Neural cell (in vitro differentiated cells): ENCODE measurements around the gene RHOF. TPM values are rescaled to one million over a fixed set of nuclear protein-coding genes. Genes with fewer than 3 reads are reported as not detected.

ENCODE experiments used
- H2AFZ ChIP-seq: fragments of 200-600, 300-800 bp; sonication (generic), shearing (Covaris generic); 2 replicates; pipeline ENCODE4 v1.6.0; 2014; ENCODE audit warnings: low read depth, mild to moderate bottlenecking, antibody characterized with exemption, low read length, moderate library complexity
- H3F3A ChIP-seq: fragments of 200-600 bp; shearing (Covaris generic); 2 replicates; pipeline ENCODE4 v1.6.1; 2016; ENCODE audit warnings: mild to moderate bottlenecking, moderate library complexity, mixed read lengths, antibody characterized with exemption, low read length; ENCODE audit not compliant: insufficient read depth, poor library complexity, severe bottlenecking
- H3K27ac ChIP-seq: fragments of 200-600, 300-800 bp; sonication (generic), shearing (Covaris generic); 2 replicates; pipeline ENCODE4 v1.5.1; 2014; ENCODE audit warnings: mild to moderate bottlenecking, low read length, moderate library complexity
- H3K27me3 ChIP-seq: fragments of 300-800, 200-600 bp; sonication (generic), shearing (Covaris generic); 2 replicates; pipeline ENCODE4 v1.6.0; 2014; ENCODE audit warnings: mild to moderate bottlenecking, low read depth, low read length, moderate library complexity; ENCODE audit not compliant: insufficient read depth
- H3K36me3 ChIP-seq: fragments of 300-800, 200-600 bp; sonication (generic), shearing (Covaris generic); 2 replicates; pipeline ENCODE4 v1.5.1; 2014; ENCODE audit warnings: mild to moderate bottlenecking, antibody characterized with exemption, low read length, moderate library complexity; ENCODE audit not compliant: insufficient read depth
- H3K4me2 ChIP-seq: fragments of 300-800, 200-600 bp; sonication (generic), shearing (Covaris generic); 2 replicates; pipeline ENCODE4 v1.6.0; 2014; ENCODE audit warnings: mild to moderate bottlenecking, low read length
- H3K4me3 ChIP-seq: fragments of 300-800, 200-600 bp; sonication (generic), shearing (Covaris generic); 2 replicates; pipeline ENCODE4 v1.5.1; 2014; ENCODE audit warnings: mild to moderate bottlenecking, low read length, moderate library complexity
- H3K79me2 ChIP-seq: fragments of 200-600 bp; shearing (Covaris generic); replicated peaks from 2 replicates; pipeline ENCODE4 v1.6.0; 2014; ENCODE audit warnings: mild to moderate bottlenecking, low read length, moderate library complexity; ENCODE audit not compliant: insufficient read depth
- H3K9ac ChIP-seq: fragments of 300-800, 200-600 bp; sonication (generic), shearing (Covaris generic); 2 replicates; pipeline ENCODE4 v1.6.1; 2016; ENCODE audit warnings: mild to moderate bottlenecking, low read length, mixed read lengths
- H3K9me2 ChIP-seq: fragments of 200-600 bp; shearing (Covaris generic); 2 replicates; pipeline ENCODE4 v1.6.1; 2016; ENCODE audit warnings: mild to moderate bottlenecking, low read length, mixed read lengths; ENCODE audit not compliant: insufficient read depth
- H3K9me3 ChIP-seq: fragments of 200-600, 300-800 bp; sonication (generic), shearing (Covaris generic); 2 replicates; pipeline ENCODE4 v1.6.1; 2016; ENCODE audit warnings: mild to moderate bottlenecking, mixed run types, low read length, moderate library complexity, mixed read lengths
- H4K20me1 ChIP-seq: fragments of 200-600 bp; shearing (Covaris generic); 2 replicates; pipeline ENCODE4 v1.6.1; 2016; ENCODE audit warnings: mild to moderate bottlenecking, mixed run types; ENCODE audit not compliant: insufficient read depth
- EP300 ChIP-seq: fragments of 450-650 bp; conservative IDR thresholded peaks from 2 replicates; pipeline ENCODE4 v1.6.1; 2014; ENCODE audit warnings: antibody characterized with exemption, mild to moderate bottlenecking, moderate library complexity; ENCODE audit not compliant: poor library complexity, severe bottlenecking
- EZH2 ChIP-seq: fragments of 200-600, 300-800 bp; shearing (Covaris generic), sonication (generic); IDR thresholded peaks from 2 replicates; pipeline ENCODE4 v1.6.1; 2014; ENCODE audit warnings: antibody characterized with exemption, low read length, borderline replicate concordance, mild to moderate bottlenecking; ENCODE audit not compliant: insufficient read depth, poor library complexity, severe bottlenecking
- MXI1 ChIP-seq: fragments of 450-650 bp; conservative IDR thresholded peaks from 2 replicates; pipeline ENCODE4 v1.6.1; 2014; ENCODE audit warnings: antibody characterized with exemption, mild to moderate bottlenecking; ENCODE audit not compliant: poor library complexity, severe bottlenecking
- POLR2AphosphoS5 ChIP-seq: IDR thresholded peaks from 2 replicates; pipeline ENCODE4 v1.6.1; 2012
- RAD21 ChIP-seq: fragments of 450-650 bp; conservative IDR thresholded peaks from 2 replicates; pipeline ENCODE4 v1.6.1; 2014; ENCODE audit warnings: antibody characterized with exemption, mild to moderate bottlenecking, moderate library complexity
- SMC3 ChIP-seq: fragments of 450-650 bp; conservative IDR thresholded peaks from 2 replicates; pipeline ENCODE4 v1.6.1; 2014; ENCODE audit warnings: antibody characterized with exemption, mild to moderate bottlenecking, moderate library complexity; ENCODE audit not compliant: poor library complexity
- TAF1 ChIP-seq: IDR thresholded peaks from 2 replicates; pipeline ENCODE4 v1.6.1; 2012; ENCODE audit warnings: low read depth
- polyA plus RNA-seq: library from polyadenylated mRNA; depleted of rRNA; stranded (reverse); fragments of >200 nt; gene quantifications from 2 replicates; pipeline ENCODE4 v1.2.3, GENCODE V29; 2014
- TF ChIP-seq, protein P1 (sequence below): fragments of 450-650 bp; IDR thresholded peaks from 2 replicates; pipeline ENCODE4 v1.5.1; 2014; ENCODE audit warnings: antibody characterized with exemption, mild to moderate bottlenecking, moderate library complexity; ENCODE audit not compliant: poor library complexity, severe bottlenecking
- TF ChIP-seq, protein P2 (sequence below): IDR thresholded peaks from 2 replicates; pipeline ENCODE4 v1.6.1; 2012; ENCODE audit warnings: borderline replicate concordance

RHOF gene
- polyA plus RNA-seq, 1 donor from 2014 or later = 14.7 TPM

DNA sequence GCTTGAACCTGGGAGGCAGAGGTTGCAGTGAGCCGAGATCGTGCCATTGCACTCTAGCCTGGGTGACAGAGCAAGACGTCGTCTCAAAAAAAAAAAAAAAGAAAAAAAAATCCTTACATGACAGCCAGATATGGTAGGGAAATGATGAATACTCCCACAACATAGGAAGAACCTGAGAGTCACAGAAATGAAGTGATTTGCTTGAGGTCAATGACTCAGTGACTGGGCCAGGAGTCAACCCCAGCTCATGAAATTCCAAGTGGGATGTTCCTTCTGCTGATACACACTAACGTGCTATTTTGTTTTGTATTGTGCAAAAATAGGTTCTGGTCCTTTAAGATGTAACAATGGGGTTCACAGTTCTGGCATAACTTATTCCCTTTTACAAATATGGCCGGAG, 9.0 kb downstream of the RHOF start:
- no peak overlapping the region for H3K4me2 ChIP-seq

DNA sequence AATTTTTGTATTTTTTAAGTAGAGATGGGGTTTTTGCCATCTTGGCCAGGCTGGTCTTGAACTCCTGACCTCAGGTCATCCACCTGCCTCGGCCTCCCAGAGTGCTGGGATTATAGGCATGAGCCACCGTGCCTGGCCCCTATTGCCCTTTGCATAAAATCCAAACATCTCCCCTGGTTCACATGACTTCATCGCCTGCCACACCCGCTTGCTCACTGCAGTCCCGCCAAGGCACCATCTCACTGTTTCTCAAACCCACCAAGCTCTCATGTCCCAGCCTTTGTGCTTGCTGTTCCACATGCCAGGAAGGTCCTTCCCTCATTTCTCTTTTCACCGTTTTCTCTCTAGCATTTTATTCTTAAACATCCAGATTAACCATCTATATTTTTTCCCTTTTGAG, 9.7 kb downstream of the RHOF start:
- Histone ChIP-seq H3K4me2 (no peak overlapping the region), H3K9ac (no peak overlapping the region), H3F3A (no peaks in the 10 kb centered on the region), H4K20me1 (no peaks in the 10 kb centered on the region), H3K4me3 (no peak overlapping the region), H3K36me3 (no peaks in the 10 kb centered on the region), H2AFZ (no peak overlapping the region), H3K79me2 (no peaks in the 10 kb centered on the region), H3K27me3 (no peaks in the 10 kb centered on the region), H3K27ac (no peak overlapping the region), H3K9me2 (no peaks in the 10 kb centered on the region), H3K9me3 (no peaks in the 10 kb centered on the region)
- TF ChIP-seq EZH2 = no peak
- no peak for TF ChIP-seq POLR2AphosphoS5
- TF ChIP-seq, protein P1, sequence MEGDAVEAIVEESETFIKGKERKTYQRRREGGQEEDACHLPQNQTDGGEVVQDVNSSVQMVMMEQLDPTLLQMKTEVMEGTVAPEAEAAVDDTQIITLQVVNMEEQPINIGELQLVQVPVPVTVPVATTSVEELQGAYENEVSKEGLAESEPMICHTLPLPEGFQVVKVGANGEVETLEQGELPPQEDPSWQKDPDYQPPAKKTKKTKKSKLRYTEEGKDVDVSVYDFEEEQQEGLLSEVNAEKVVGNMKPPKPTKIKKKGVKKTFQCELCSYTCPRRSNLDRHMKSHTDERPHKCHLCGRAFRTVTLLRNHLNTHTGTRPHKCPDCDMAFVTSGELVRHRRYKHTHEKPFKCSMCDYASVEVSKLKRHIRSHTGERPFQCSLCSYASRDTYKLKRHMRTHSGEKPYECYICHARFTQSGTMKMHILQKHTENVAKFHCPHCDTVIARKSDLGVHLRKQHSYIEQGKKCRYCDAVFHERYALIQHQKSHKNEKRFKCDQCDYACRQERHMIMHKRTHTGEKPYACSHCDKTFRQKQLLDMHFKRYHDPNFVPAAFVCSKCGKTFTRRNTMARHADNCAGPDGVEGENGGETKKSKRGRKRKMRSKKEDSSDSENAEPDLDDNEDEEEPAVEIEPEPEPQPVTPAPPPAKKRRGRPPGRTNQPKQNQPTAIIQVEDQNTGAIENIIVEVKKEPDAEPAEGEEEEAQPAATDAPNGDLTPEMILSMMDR = no peak
- no peak for TF ChIP-seq TAF1
- TF ChIP-seq MXI1 = no peak
- no peak for TF ChIP-seq SMC3
- TF ChIP-seq, protein P2, sequence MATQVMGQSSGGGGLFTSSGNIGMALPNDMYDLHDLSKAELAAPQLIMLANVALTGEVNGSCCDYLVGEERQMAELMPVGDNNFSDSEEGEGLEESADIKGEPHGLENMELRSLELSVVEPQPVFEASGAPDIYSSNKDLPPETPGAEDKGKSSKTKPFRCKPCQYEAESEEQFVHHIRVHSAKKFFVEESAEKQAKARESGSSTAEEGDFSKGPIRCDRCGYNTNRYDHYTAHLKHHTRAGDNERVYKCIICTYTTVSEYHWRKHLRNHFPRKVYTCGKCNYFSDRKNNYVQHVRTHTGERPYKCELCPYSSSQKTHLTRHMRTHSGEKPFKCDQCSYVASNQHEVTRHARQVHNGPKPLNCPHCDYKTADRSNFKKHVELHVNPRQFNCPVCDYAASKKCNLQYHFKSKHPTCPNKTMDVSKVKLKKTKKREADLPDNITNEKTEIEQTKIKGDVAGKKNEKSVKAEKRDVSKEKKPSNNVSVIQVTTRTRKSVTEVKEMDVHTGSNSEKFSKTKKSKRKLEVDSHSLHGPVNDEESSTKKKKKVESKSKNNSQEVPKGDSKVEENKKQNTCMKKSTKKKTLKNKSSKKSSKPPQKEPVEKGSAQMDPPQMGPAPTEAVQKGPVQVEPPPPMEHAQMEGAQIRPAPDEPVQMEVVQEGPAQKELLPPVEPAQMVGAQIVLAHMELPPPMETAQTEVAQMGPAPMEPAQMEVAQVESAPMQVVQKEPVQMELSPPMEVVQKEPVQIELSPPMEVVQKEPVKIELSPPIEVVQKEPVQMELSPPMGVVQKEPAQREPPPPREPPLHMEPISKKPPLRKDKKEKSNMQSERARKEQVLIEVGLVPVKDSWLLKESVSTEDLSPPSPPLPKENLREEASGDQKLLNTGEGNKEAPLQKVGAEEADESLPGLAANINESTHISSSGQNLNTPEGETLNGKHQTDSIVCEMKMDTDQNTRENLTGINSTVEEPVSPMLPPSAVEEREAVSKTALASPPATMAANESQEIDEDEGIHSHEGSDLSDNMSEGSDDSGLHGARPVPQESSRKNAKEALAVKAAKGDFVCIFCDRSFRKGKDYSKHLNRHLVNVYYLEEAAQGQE = no peak
- TF ChIP-seq EP300 = no peak
- TF ChIP-seq RAD21 = no peak

More for the DNA sequence above, 9.0 kb downstream of the RHOF start:
- no peak overlapping the region for H3K9ac ChIP-seq
- TF ChIP-seq TAF1 = no peak
- TF ChIP-seq POLR2AphosphoS5 = no peak
- TF ChIP-seq, protein P2 = no peak
- TF ChIP-seq RAD21 = no peak
- no peak for TF ChIP-seq SMC3
- no peak for TF ChIP-seq MXI1
- TF ChIP-seq, protein P1 = no peak
- no peak for TF ChIP-seq EP300
- TF ChIP-seq EZH2 = no peak
- H3K9me2 ChIP-seq = no peaks in the 10 kb centered on the region
- H3F3A ChIP-seq = no peaks in the 10 kb centered on the region
- H3K79me2 ChIP-seq = no peaks in the 10 kb centered on the region
- H3K27me3 ChIP-seq = no peaks in the 10 kb centered on the region
- no peak overlapping the region for H2AFZ ChIP-seq
- H3K4me3 ChIP-seq = no peak overlapping the region
- H3K27ac ChIP-seq = no peak overlapping the region
- no peaks in the 10 kb centered on the region for H4K20me1 ChIP-seq
- no peaks in the 10 kb centered on the region for H3K36me3 ChIP-seq
- no peaks in the 10 kb centered on the region for H3K9me3 ChIP-seq
